Immature natural killer cell (primary cell): ENCODE results near the gene SURF4. TPM values are rescaled to one million over a fixed set of nuclear protein-coding genes. Genes with fewer than 3 reads are reported as not detected.

Experiments
- DNase-seq, 3 donors: peaks; one replicate each; pipeline ENCODE4 v3.0.0; 2022; ENCODE audit warnings: mixed read lengths in 1 of 3
- H3K27ac Mint-ChIP-seq, 6 donors: one replicate each; pipeline ENCODE4 v1.8.0; 2020; ENCODE audit warnings: mixed read lengths in 6 of 6, mild to moderate bottlenecking in 5 of 6, inconsistent platforms in 4 of 6, moderate library complexity in 3 of 6
- H3K27me3 Mint-ChIP-seq, 3 donors: one replicate each; pipeline ENCODE4 v1.8.0; 2020 to 2021; ENCODE audit warnings: low read depth in 3 of 3, mild to moderate bottlenecking in 3 of 3, mixed read lengths in 3 of 3, moderate library complexity in 3 of 3, inconsistent platforms in 1 of 3
- H3K36me3 Mint-ChIP-seq, 3 donors: one replicate each; pipeline ENCODE4 v1.8.0; 2020; ENCODE audit warnings: mixed read lengths in 3 of 3, inconsistent platforms in 2 of 3, mild to moderate bottlenecking in 2 of 3
- H3K4me1 Mint-ChIP-seq, 2 donors: one replicate each; pipeline ENCODE4 v1.8.0; 2020; ENCODE audit warnings: inconsistent platforms in 2 of 2, mild to moderate bottlenecking in 2 of 2, mixed read lengths in 2 of 2, moderate library complexity in 1 of 2
- H3K4me3 Mint-ChIP-seq, 5 donors: one replicate each; pipeline ENCODE4 v1.8.0; 2020; ENCODE audit warnings: mild to moderate bottlenecking in 5 of 5, mixed read lengths in 5 of 5, inconsistent platforms in 3 of 5, moderate library complexity in 3 of 5
- H3K9me3 Mint-ChIP-seq, 6 donors: one replicate each; pipeline ENCODE4 v1.8.0; 2020; ENCODE audit warnings: mild to moderate bottlenecking in 6 of 6, mixed read lengths in 6 of 6, inconsistent platforms in 4 of 6, moderate library complexity in 3 of 6
- polyA plus RNA-seq, 3 donors: library from polyadenylated mRNA; unstranded; fragments of 300-500 nt; fragmentation: Illumina TruSeq; gene quantifications; one replicate each; pipeline ENCODE4 v1.2.3, GENCODE V29; 2021

SURF4 gene
- 100 to 1,000 TPM; 195 to 304 (median 198) TPM for polyA plus RNA-seq

GRCh38 chr9:133375724-133376654, at the start of gene SURF4, which contains the start of gene STKLD1:
Gene SURF4 (minus strand): TSS chr9:133376060. CDS start chr9:133375969, 91 bp downstream.
Gene STKLD1 (plus strand): TSS chr9:133376366. CDS start chr9:133376474, 108 bp downstream.
- no peaks in the 10 kb centered on the region for H3K9me3 Mint-ChIP-seq
- peak; percentile 96 for DNase-seq
- peak within 1 kb of the TSS; percentile 84 to 96 (median 95) for H3K4me3 Mint-ChIP-seq
- H3K36me3 Mint-ChIP-seq, result no peaks in the 10 kb centered on the region
- H3K27ac Mint-ChIP-seq, result peak within 1 kb of the TSS; percentile 88 to 99 (median 97)
- peaks cover 40 to 42% of the 10 kb centered on the region in 2 donors for H3K4me1 Mint-ChIP-seq
- H3K27me3 Mint-ChIP-seq, result peaks cover 0 to 16% (median 7%) of the 10 kb centered on the region in 3 donors

GRCh38 chr9:133425049-133425632, 49.3 kb upstream of the SURF4 start:
- Mint-ChIP-seq H3K9me3 (no peaks in the 10 kb centered on the region), H3K4me1 (peaks cover 5 to 9% of the 10 kb centered on the region in 2 donors), H3K27ac (no peak overlapping the region), H3K4me3 (no peak overlapping the region), H3K36me3 (no peaks in the 10 kb centered on the region), H3K27me3 (peaks cover 0 to 2% (median 2%) of the 10 kb centered on the region in 3 donors)
- no peak for DNase-seq

- H3K36me3 Mint-ChIP-seq, result no peaks in the 10 kb centered on the region
- peaks cover 5 to 9% of the 10 kb centered on the region in 2 donors for H3K4me1 Mint-ChIP-seq
- H3K9me3 Mint-ChIP-seq, result no peaks in the 10 kb centered on the region
- no peak overlapping the region for H3K27ac Mint-ChIP-seq
- no peak overlapping the region for H3K4me3 Mint-ChIP-seq
- H3K27me3 Mint-ChIP-seq, result peaks cover 0 to 2% (median 0%) of the 10 kb centered on the region in 3 donors
- no peak for DNase-seq
Measured at GRCh38 chr9:133424187-133424586, 48.3 kb upstream of the SURF4 start.

GRCh38 chr9:133423216-133423615, 47.4 kb upstream of the SURF4 start:
- Mint-ChIP-seq H3K4me3 (no peak overlapping the region), H3K9me3 (no peaks in the 10 kb centered on the region)

GRCh38 chr9:133421615-133422542, 46.0 kb upstream of the SURF4 start, which contains the start of gene ADAMTS13:
Gene ADAMTS13 (plus strand): TSS chr9:133422367. CDS start chr9:133422444, 77 bp downstream.
- peak in 1 of 3 donors; percentile 6 for DNase-seq
- Mint-ChIP-seq H3K4me3 (peak within 1 kb of the TSS in 3 of 5 donors; percentile 0 to 14 (median 4)), H3K27me3 (peaks cover 0 to 5% (median 2%) of the 10 kb centered on the region in 3 donors), H3K4me1 (peaks cover 20 to 21% of the 10 kb centered on the region in 2 donors), H3K27ac (peak within 1 kb of the TSS in 4 of 6 donors; percentile 9 to 71 (median 44)), H3K9me3 (no peaks in the 10 kb centered on the region), H3K36me3 (no peaks in the 10 kb centered on the region)

More at GRCh38 chr9:133423216-133423615, 47.4 kb upstream of the SURF4 start:
- DNase-seq, result no peak
- Mint-ChIP-seq H3K27ac (no peak overlapping the region), H3K4me1 (peaks cover 15 to 19% of the 10 kb centered on the region in 2 donors), H3K27me3 (peaks cover 0 to 2% (median 2%) of the 10 kb centered on the region in 3 donors), H3K36me3 (no peaks in the 10 kb centered on the region)

- Mint-ChIP-seq H3K4me1 (peaks cover 35% of the 10 kb centered on the region in 2 donors), H3K36me3 (no peaks in the 10 kb centered on the region), H3K27me3 (peaks cover 0 to 5% (median 2%) of the 10 kb centered on the region in 3 donors), H3K4me3 (peak overlapping the region in 1 of 5 donors; percentile 1), H3K9me3 (no peaks in the 10 kb centered on the region), H3K27ac (peak overlapping the region in 4 of 6 donors; percentile 43 to 74 (median 57))
- no peak for DNase-seq
Measured at GRCh38 chr9:133420392-133420827, 44.5 kb upstream of the SURF4 start.

- DNase-seq, result no peak
- peak overlapping the region in 5 of 6 donors; percentile 23 to 88 (median 83) for H3K27ac Mint-ChIP-seq
- peaks cover 45 to 49% of the 10 kb centered on the region in 2 donors for H3K4me1 Mint-ChIP-seq
- H3K9me3 Mint-ChIP-seq, result no peaks in the 10 kb centered on the region
- peaks cover 0 to 13% (median 0%) of the 10 kb centered on the region in 3 donors for H3K36me3 Mint-ChIP-seq
- H3K4me3 Mint-ChIP-seq, result peak overlapping the region; percentile 76 to 89 (median 88)
- peaks cover 0 to 5% (median 2%) of the 10 kb centered on the region in 3 donors for H3K27me3 Mint-ChIP-seq
Measured at GRCh38 chr9:133419005-133419404, 43.1 kb upstream of the SURF4 start.

GRCh38 chr9:133417541-133418461, 41.9 kb upstream of the SURF4 start, which contains the start of gene REXO4:
Gene REXO4 (minus strand): TSS chr9:133418010. CDS start chr9:133417844, 166 bp downstream.
- Mint-ChIP-seq H3K36me3 (peaks cover 0 to 16% (median 0%) of the 10 kb centered on the region in 3 donors), H3K9me3 (no peaks in the 10 kb centered on the region), H3K27ac (peak within 1 kb of the TSS; percentile 83 to 90 (median 88)), H3K4me1 (peaks cover 50 to 59% of the 10 kb centered on the region in 2 donors), H3K27me3 (peaks cover 0 to 3% (median 2%) of the 10 kb centered on the region in 3 donors), H3K4me3 (peak within 1 kb of the TSS; percentile 87 to 91 (median 89))
- peak; percentile 79 to 86 (median 84) for DNase-seq

GRCh38 chr9:133415170-133415569, 39.3 kb upstream of the SURF4 start:
- DNase-seq, result no peak
- Mint-ChIP-seq H3K4me3 (peak overlapping the region in 2 of 5 donors; percentile 87 to 89), H3K4me1 (peaks cover 50 to 59% of the 10 kb centered on the region in 2 donors), H3K36me3 (peaks cover 6 to 31% (median 9%) of the 10 kb centered on the region in 3 donors), H3K27me3 (peaks cover 0 to 3% (median 2%) of the 10 kb centered on the region in 3 donors), H3K27ac (peak overlapping the region in 4 of 6 donors; percentile 7 to 23 (median 12)), H3K9me3 (no peaks in the 10 kb centered on the region)

- peaks cover 12 to 48% (median 18%) of the 10 kb centered on the region in 3 donors for H3K36me3 Mint-ChIP-seq
- no peaks in the 10 kb centered on the region for H3K9me3 Mint-ChIP-seq
- peaks cover 0 to 2% (median 0%) of the 10 kb centered on the region in 3 donors for H3K27me3 Mint-ChIP-seq
- no peak overlapping the region for H3K4me3 Mint-ChIP-seq
- DNase-seq, result no peak
- no peak overlapping the region for H3K27ac Mint-ChIP-seq
- peaks cover under 1 to 1% of the 10 kb centered on the region in 2 donors for H3K4me1 Mint-ChIP-seq
Measured at GRCh38 chr9:133408042-133408441, 32.2 kb upstream of the SURF4 start.

- H3K9me3 Mint-ChIP-seq, result no peaks in the 10 kb centered on the region
- peak overlapping the region in 5 of 6 donors; percentile 24 to 62 (median 35) for H3K27ac Mint-ChIP-seq
- peaks cover 12 to 40% (median 18%) of the 10 kb centered on the region in 3 donors for H3K36me3 Mint-ChIP-seq
- H3K4me3 Mint-ChIP-seq, result no peak overlapping the region
- H3K4me1 Mint-ChIP-seq, result no peaks in the 10 kb centered on the region
- H3K27me3 Mint-ChIP-seq, result peaks cover 0 to 2% (median 0%) of the 10 kb centered on the region in 3 donors
- peak; percentile 58 to 68 (median 61) for DNase-seq
Measured at GRCh38 chr9:133406480-133407307, 30.8 kb upstream of the SURF4 start.
